GM19035 (cell line): ENCODE data around the gene MAD1L1.

ENCODE experiments used
- ATAC-seq: cut with Tn5 transposase; IDR thresholded peaks from one replicate; pipeline ENCODE4 v1.9.1; 2021; ENCODE audit not compliant: unreplicated experiment

The MAD1L1 gene

GRCh38 chr7:2258661-2259365, 26.1 kb upstream of the MAD1L1 start:
- peak; percentile 80 for ATAC-seq

DNA sequence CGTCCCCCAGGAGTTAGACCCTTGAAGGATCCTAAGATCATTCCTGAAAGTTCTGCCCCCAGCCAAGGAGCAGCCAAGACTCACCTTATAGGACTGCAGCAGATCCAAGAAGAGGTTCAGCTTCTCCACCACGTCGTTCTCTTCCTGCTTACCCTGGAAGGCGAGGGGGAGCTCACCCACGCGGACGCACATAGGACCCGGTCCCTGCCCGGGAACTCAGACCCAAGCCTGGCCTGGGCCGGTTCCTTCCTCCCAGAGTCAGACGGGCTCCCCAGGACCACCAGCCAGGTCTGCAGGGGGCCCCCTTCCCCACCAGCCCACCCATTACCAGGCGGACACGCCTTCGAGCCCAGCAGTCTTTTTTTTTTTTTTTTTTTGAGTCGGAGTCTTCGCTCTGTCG, 24.9 kb upstream of the MAD1L1 start:
- ATAC-seq = no peak

- ATAC-seq = no peak
Observed at GRCh38 chr7:2257046-2257551, 24.4 kb upstream of the MAD1L1 start.

GRCh38 chr7:2256306-2257045, 23.7 kb upstream of the MAD1L1 start:
- ATAC-seq = no peak

DNA sequence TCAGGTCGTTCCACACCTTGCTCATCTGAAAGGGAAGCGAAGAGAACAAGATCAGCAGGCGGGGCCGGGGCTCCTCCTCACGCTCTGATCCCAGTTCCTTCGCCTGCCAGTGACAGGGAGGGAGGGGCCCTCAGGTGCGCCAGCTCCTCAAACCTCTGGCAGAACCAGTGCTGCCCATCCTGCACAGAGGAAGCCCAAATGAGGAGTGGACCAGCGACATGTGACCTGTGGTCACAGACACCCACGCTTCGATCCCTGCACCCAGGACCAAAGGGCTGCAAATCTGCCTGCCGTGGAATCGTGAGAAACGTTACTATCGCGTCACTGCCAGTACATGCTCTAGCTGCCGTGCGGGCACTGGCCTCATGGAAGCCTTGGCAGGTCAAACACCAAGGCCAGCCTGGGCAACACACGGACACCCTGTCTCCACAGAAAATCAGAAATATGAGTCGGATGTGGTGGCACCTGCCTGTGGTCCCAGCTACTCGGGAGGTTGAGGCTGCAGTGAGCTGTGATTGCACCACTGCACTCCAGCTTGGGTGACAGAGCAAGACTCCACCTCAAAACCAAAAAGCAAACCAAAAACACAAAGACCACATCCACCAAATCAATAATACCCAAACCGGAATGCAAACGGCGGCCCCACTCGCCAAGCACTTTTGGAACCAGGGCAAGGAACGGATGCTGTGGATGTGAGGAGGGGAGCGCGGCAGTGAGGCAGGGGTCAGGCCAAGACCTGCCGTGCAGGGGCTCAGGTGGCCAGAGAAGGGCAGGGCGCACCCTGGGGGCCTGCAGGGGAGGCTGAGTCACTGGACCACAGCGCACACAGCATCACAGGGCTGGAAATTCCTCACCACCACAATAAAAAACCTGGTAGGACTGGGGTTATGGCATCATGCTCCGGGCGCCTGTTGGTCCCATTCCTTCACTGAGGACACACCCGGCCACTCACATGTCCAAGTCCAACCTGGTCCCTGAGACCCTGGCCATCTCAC, 22.7 kb upstream of the MAD1L1 start:
- no peak for ATAC-seq

DNA sequence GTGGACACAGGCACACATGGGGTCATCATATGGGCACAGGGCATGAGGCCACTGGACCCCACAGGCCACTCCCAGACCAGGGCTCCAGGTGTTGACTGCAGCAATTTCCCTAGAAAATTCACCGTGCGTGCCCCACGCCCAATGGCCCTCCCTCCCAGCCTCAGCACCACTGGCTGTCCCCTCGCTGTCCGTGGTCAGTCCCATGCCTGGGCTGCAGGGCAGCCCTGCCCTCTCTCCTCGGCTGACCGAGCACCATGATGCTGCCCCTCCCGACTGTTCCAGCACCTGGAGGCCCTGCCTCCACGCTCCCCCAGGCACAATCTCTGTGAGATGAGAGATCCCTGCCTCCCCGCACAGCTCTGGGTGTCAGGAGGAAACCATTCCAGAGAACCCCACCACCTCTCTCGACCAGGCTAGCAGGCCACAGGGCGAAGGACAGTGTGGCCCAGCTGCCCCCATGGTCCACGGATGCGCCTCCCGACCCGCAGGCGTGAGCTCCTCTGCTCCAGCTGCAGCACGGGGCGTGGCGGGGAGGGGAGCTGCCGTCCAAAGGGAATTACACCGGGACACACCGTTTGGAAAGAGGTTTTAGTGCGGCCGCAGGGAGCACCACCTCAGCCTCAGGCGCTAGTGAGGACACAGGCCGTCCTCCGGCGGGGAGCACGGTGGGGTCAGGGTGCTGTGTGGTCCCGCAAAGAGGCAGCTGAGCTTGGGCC, 21.8 kb upstream of the MAD1L1 start:
- ATAC-seq = no peak

DNA sequence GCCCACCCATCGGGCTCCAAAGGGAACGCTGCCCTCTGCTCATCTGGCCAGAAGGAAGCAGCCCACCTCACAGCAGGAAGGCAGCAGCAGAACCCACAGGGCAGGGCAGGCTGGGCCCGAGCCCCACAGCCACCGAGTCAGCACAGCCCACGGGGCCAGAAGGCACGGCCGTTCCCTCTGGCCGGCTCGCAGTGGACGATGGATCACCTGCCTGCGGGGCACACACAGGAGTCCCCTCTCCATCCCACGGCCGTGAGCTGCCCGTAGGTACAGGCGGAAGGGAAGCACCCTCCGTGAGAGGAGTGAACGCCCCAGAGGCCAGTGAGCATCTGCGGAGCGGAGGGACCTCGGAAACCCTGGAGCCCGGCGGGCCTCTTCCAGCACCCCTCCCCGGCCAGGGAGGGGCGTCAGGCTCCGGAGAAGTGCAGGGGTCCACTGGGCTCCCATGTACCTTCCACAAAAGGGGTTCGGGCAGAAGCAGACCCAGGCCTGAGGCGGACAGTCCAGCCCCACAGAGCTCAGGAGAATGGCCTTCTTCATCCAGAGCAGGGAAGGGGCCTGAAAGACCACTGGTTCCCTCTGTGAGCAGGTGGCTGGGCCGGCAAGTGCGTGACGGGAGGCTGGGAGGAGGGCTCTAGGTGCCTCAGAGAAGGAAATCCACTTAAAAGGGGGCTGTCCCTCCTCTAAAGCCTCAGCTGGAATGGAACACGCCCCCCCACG, 20.9 kb upstream of the MAD1L1 start:
- ATAC-seq = no peak

DNA sequence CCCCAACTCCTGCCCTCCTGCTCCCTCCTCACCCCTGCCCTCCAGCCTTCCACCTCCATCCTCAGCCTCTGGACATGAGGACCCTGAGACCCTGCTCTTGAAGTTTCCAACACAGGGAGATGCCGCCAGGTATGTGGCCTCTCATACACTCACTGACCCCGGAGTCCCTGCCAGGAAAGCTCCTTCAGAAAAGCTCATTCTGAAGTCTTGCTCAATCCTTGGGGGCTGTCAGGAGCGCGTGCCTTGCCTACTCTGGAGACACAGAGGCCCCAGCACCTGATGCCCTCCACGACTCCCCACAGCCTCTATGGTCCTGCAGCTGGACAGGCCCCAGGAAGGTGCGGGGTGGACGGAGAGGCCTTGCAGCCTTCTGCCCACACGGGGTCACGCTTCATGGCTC, 20.3 kb upstream of the MAD1L1 start:
- no peak for ATAC-seq

DNA sequence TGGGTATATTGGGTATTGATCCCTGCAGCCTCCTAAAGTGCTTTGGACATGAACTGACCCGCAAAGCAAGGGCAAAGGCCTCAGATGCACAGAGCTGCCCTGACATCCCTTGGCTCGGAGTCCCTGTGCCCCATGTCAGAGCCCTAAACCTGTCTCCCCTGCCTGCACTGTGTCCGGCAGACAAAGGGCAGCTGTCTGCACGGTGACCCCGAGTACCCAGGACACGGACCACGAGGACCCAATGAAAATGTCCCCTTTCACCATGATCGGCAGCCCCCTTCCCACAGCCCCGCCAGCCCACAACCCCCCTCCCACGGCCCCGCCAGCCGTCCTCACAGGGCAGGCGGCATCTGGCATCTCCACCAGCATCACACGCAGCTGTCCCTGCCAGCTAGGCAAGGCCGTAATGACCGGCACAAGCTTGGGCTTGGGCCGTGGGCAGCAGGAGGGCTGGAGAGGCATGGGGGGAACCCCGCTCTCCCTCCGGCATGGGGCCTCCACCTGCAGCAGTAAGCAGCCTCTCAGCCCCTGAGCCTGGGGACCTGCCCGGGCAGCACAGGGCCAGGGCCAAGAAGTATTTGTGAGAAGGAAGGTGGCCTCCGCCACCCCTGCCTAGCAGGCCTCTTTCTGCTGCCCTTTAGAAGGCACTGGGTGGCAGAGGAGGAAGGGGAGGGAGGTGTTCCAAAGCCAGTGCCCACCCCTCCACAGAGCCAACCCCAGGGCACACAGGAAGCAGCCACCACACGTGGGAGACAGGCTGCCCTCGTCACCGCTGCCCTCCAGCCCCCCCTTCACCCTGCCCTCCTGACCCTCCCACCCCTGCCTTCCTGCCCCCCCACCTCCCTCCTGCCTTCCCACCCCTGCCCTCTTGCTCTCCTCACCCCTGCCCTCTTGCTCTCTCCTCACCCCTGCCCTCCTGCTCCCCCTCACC, 19.4 kb upstream of the MAD1L1 start:
- ATAC-seq = no peak

DNA sequence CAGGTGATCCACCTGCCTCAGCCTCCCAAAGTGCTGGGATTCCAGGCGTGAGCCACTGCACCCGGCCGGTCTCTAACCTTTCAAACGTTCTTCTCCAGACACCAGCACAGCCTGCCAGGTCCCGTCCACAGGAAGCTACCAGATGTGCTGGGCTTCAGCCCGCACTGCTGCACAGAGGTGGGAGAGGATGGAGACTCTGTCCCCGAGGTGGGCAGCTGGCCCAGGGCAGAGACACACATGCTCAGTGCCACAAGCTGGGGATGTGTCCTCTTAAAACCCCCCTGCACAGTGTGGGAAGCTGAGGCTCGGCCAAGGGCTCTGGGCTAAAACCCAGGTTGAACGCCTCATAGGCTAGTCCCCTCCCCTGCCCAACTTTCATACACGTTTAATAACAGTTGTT, 18.6 kb upstream of the MAD1L1 start:
- ATAC-seq = no peak

DNA sequence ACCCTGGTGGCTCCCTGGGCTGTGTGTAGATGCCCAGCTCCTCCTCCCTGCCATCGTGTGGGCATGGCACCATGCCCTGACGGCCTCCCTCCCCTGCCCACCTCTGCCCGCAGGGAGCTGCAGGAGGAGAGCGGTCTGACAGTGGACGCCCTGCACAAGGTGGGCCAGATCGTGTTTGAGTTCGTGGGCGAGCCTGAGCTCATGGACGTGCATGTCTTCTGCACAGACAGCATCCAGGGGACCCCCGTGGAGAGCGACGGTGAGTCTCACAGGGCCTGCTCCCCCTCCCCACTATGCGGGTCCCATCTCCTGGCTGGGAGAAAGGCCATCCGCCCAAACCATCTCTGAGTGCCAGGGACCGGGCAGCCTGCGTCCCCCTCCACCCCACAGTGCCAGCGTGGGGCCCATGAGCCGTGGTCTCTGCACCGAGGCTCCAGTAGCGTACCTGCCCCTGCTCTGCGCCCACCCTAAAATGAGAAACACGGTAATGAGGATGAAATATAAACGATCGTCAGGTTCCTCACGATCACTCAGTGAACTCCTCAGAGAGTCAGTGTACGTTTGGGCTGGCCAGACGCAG, 17.1 kb upstream of the MAD1L1 start:
- no peak for ATAC-seq

GRCh38 chr7:2248984-2249694, 16.4 kb upstream of the MAD1L1 start:
- no peak for ATAC-seq

- no peak for ATAC-seq
Observed at GRCh38 chr7:2247141-2247995, 14.6 kb upstream of the MAD1L1 start.

- no peak for ATAC-seq
Observed at GRCh38 chr7:2245883-2246675, 13.3 kb upstream of the MAD1L1 start.

DNA sequence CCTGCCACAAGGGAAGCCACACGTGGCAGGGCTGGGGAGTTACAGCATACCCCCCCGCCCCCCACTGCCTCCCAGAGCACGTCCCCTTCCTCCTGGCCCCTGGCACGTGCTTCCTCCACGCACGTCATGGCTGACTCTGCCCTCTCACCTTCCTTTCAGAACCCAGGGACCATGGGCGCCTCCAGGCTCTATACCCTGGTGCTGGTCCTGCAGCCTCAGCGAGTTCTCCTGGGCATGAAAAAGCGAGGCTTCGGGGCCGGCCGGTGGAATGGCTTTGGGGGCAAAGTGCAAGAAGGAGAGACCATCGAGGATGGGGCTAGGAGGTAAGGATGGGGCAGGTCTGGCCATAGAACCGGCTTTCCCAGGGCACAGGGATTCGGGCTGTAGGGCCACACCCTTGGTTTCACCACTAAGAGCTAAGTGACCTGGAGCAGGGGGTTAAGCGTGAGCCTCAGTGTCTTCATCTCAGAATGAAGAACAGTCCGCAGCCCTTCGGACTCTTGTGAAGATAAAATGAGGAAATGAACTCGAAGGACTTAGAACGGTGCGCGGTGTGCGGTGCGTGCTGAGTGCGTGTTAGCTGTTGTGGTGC, 11.8 kb upstream of the MAD1L1 start:
- no peak for ATAC-seq

DNA sequence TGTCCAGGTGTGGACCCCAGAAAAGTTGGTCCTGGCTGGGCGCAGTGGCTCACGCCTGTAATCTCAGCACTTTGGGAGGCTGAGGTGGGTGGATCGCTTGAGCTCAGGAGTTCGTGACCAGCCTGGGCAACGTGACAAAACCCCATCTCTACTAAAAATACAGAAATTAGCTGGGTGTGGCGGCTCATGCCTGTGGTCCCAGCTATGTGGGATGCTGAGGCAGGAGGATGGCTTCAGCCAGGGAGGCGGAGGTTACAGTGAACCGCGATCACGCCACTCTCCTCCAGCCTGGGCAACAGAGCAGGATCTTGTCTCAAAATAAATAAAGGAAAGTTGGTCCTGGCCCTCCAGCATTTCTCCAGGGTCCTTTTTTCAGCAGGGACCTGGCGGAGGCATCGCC, 10.7 kb upstream of the MAD1L1 start:
- no peak for ATAC-seq
